GM18868 (cell line): ENCODE data around the gene COTL1.
A peak's percentile ranks its signal among the peaks of the same experiment; 100 is the strongest.

ENCODE experiments used
- ATAC-seq: cut with Tn5 transposase; IDR thresholded peaks from one replicate; pipeline ENCODE4 v1.9.1; 2021; ENCODE audit warnings: mild to moderate bottlenecking, moderate library complexity; ENCODE audit not compliant: unreplicated experiment

The COTL1 gene

DNA sequence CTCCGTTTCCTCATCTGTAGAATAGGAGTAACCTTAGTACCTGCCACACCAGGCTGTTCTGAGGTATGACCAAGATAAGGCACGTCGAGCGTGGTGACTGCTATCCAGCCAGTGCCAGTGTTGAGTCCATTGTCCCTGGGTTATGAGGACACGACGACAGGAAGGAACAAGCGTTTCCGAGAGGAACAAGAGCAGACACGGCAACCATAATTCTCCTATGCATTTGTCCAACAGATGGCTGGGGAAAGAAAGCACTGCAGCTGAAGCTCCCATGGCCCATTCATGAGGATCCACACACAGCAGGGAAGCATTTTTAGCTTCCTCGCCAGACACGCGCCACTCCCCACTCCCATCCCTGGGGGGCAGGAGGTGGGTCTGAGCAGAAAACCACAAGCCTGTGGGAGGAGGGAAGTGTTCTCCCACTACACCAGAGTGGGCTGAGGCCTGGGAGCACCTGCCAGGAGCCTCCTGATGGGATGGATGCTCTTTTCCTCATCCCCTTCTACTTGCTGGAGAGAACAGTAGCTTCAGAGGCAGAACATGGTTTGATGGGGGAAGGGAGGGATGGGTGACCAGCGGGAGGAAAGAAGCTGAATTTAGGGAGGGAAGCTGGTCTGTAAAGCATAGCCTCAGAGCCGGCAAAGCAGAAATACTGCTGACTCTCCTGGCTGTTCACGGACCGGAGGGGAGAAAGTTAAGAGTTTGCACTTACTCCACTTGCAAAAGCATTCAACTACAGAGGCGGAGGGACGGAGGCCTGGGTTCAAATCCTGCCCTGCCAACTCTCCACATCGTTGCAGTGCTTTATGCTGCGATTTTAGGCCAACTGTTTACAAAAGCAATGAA, 2.7 kb downstream of the COTL1 start:
- no peak for ATAC-seq

DNA sequence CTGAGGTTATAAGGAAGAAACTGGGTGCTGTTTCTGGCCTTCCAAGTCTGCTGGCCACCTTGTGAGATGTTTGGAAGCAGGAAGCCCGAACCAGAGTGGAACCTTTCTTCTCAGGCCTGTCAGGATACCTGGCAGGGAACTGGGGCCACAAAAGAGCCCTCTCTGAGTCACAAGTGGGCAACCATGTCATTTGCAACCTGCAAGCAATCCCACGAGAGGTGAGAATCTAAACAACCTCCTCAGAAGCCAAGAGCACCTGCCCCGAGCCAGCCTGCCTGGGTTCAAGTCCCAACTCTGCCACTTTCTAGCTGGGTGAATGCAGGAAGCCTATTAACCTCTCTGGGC, 3.3 kb downstream of the COTL1 start:
- ATAC-seq: no peak

GRCh38 chr16:84614073-84614459, 3.8 kb downstream of the COTL1 start:
- ATAC-seq: no peak

DNA sequence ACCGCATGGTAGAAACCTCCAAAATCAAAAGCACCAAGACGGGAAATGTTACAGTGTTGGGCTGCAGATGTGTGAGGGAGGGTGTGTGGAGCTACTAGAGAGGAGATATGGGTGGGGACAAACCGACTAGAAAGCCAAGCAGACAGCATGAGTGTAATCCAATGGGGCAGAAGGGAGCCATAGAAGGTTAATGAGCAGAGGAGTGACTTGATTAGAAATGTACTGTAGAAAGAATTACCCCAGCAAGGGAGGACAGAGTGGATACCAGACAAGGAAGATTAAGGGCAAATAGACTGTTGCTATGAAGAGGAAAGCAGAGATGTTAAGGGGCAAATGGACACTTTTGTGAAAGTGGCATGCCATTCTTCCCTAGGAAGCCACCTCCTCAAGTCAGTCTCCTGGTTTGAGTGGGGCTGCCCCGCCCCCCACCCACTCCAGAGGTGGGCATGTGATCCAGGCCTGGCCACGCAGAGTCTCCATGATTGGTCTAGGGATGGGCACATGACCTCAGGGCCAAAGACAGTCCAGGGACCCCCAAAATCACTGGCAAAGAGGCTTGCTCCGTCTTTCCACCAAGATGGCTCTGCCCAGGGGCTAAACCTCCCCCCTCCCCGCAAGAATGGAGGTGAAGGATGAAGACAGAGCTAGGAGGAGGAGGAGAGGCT, 4.3 kb downstream of the COTL1 start:
- ATAC-seq: no peak

DNA sequence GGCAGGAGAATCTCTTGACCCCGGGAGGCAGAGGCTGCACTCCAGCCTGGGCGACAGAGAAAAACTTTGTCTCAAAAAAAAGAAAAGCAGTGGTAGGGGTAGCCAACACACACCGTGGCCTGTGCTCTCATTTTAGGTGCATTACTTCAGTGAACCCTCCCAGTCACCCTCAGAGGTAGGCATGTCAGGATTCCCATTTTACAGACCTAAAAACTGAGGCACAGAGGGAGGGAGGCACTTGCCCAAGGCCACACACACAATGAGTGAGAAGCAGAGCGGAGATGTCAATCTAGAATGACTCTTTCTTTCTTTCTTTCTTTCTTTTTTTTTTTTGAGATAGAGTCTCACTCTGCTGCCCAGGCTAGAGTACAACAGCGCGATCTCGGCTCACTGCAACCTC, 5.2 kb downstream of the COTL1 start:
- no peak for ATAC-seq

DNA sequence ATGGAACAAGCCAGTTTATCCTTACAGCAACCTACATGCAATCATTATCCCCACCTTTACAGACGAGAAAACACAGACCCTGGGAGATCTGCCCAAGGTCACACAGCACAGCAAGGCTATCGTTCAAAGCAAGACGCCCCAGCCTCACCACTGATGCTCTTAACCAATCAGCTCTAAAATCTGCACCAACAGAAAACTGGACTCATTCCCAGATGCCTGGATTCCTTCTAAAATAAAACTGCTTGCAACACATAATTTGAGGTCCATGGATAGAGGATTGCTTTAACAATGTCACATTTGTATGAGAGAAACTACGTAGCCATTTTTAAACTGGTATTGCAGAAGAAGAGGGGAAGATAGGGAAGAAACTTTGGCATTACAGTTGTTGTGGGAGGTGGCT, 6.8 kb downstream of the COTL1 start:
- no peak for ATAC-seq

GRCh38 chr16:84610376-84610775, 7.5 kb downstream of the COTL1 start:
- ATAC-seq: no peak

DNA sequence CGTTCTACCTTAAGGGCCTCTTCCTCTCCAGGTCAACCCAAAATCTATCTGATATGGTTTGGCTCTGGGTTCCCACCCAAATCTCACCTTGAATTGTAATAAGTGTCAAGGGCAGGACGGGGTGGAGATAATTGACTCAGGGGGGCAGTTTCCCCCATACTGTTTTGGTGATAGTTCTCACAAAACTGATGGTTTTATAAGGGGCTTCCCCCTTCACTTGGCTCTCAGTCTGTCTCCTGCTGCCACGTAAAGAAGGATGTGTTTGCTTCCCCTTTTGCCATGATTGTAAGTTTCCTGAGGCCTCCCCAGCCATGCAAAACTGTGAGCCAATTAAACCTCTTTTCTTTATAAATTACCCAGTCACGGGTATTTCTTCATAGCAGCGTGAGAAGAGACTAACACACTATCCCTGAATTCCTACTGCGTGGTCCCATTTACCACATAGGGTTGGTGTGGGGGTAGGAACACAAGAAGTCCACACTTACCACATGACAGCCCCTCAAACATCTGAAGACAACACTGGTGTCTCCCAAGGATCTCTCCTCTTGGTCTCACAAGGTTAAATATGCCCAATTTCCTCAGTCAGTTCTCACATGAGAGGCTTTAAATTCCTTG, 8.2 kb downstream of the COTL1 start:
- no peak for ATAC-seq

DNA sequence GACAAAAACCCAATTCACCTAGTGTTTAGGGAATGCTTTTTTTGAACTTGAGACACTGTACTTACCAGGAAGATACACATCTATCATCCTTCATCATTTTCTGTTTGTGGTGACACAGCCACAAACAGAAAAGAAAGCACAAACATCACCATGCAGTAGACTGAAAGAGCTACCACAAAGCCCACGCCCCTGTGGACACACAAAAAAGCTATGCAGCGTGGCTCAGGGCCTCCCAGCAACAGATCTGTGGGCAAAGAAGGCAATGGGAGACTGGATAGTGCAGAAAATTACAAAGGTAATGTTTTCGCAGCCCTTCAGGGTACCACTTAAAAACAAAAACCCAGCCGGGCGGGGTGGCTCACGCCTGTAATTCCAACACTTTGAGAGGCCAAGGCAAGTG, 9.6 kb downstream of the COTL1 start:
- ATAC-seq: peak; percentile 24

DNA sequence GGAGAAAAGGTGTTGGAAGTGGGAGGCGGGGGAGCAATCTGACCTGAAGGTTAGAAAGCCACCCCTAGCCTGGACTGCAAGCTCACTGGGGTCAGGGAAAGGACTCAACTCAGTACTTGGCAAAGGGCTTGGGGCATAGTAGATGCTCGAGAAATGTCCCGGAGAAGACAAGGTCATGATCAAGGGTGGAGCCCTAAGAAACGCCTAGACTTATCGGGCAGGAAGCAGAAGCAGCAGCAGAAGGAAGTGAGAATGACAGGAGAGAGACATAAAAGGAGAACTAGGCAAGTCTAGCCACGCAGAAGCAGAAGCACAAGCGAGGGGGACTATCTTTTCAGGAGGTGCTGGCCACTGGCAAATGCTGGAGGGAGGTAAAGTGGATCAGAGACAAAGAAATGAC, 10.2 kb downstream of the COTL1 start:
- peak; percentile 53 for ATAC-seq

DNA sequence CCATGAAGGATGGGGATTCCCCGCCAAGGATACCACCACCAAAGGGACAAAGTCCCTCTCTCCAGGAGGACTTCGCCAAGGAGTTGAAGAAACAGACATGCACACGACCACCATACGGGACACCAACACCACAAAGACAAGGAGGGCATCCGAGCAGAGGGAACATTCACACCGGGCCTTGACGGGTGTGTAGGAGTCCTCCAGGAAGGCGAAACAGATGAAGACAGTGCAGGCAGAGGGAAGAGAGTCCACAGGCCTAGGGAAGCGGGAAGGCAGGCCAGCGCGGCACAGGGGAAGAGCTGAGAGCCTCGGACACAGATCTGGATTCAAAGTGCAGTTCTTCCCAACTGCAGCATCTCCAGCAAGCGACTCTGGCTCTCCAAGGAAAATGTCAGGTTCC, 10.8 kb downstream of the COTL1 start:
- no peak for ATAC-seq

GRCh38 chr16:84606081-84606875, 11.6 kb downstream of the COTL1 start:
- no peak for ATAC-seq

DNA sequence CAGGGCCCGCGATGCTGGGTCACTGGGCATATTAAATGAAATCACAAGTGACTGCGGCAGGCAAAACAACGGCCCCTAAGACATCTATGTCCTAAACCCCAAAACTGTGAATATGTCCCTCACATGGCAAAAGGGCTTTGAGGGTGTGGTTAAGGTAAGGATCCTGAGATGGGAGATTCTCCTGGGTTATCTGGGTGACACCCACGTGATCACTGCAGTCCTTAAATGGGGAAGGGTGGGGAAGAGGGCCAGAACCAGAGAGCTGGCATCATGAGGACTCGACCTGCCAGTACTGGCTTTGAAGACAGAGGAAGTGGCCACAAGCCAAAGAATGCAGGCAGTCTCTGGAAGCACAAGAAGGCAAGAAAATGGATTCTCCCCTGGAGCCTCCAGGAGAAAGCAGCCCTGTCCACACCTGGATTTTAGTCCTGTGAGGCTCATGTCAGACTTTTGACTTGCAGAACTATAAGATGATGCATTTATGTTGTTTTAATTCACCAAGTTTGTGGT, 12.5 kb downstream of the COTL1 start:
- ATAC-seq: no peak

DNA sequence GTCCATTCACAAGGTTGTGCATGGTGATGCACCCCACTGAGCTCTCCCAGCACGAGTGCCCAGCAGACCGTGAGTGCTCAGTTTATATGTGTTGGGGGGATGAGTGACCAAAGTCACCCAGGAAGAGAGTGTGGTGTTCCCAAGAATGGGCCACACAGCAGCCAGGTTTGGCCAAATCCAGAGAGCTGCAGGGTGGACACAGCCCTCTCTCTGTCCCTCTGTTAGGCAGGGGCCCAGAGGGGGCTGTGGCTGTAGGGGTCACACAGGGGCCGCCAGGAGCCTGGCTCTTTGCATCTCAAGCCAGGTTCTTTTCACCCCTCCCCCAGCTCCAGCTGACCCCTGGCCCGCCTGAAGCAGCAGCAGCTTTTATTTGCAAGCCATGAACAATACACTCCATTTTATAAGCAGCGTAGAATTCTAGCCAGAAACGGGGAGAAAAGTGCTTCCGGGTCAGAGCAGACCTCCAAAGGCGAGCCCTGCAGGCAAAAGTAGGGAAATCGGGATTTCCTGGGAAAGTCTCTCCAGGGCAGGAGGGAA, 13.3 kb downstream of the COTL1 start:
- ATAC-seq: no peak

- ATAC-seq: no peak
Observed at GRCh38 chr16:84603940-84604339, 13.9 kb downstream of the COTL1 start.

DNA sequence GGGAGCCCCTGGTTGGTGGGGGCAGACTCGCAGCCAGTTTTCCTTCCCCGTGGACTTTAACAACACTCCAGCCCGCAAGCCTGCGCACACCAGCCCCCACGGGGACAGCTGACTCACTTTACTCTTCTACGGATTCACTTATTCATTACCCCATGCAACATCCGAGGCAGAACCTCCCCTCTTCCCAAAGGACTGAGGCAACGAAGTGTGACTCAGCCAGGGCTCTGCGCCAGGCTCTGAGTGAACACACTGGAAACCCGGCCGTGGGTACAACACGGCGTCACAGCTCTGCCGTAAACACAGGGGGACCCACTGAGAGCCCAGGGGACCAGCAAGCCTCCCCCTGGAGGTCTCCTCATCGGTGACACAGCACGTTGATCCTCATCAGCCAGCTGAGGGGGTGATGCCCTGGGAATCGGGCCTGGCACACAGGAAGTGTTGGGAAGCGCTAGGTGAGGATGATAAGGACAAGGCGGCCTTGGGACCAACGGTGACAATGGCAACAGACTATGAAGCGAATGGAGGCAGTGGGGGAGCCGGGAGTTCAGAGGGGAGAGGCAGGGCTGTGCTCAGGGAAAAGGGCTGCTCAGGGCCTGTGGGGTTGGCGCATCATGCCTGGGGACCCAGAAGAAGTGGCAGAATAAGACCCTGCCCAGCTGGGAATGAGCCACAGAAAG, 14.6 kb downstream of the COTL1 start:
- ATAC-seq: no peak

DNA sequence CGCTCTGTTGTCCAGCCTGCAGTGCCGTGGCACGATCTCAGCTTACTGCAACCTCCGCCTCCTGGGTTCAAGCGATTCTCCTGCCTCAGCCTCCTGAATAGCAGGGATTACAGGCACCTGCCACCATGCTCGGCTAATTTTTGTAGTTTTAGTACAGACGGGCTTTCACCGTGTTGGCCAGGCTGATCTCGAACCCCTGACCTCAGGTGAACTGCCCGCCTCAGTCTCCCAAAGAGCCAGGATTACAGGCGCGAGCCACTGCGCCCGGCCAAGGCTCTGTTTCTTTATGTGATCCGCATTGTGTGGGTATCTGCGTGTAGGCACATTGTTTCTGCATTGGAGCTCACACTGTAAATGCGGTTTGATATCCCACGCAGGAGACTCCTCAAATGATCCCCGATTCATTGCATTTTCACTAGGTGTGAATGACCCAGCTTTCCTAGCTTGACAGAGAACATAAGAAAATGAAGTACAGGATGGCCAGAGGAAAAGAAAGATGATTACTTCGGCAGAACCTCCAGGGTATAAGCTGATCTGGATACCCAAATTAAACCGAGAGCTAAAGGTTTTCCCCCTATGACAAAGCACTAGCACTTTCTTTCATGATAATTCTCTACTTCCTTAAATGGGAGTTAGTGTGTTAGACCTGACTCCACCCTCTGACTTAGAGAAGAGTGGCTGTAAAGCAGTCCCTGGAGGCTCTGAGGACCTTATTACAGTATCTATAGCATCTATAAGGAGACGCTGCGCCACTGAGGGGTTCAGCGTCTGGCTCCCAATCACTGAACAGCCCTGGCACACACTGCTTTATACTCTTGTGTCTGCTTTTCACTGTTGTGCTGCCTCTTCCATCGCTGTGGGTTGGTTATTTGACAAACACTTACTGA, 17.3 kb downstream of the COTL1 start:
- ATAC-seq: peak; percentile 84

- ATAC-seq: peak; percentile 48
Observed at GRCh38 chr16:84599521-84600202, 18.2 kb downstream of the COTL1 start.

DNA sequence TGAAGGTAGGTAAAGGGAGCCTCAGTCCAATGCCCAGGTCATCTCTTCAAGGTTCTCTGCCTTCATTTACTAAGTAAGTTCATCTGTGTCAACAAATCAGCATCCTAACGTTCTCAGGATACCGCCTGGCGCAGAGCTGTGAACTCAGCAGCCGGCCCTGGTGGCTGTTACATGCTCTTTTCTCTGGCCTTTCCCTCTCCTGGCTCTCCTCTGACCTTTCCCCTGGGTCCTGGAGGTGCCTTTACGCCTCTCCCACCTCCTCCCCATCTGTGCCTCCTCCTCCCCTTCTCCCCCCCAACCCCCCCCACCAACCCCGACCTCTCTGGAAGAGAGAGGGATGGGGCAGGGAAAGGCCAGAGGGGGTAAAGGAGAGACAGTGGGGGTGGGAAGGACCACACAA, 19.5 kb downstream of the COTL1 start:
- ATAC-seq: no peak
